Measurements from ENCODE around the gene SRL.

DNA sequence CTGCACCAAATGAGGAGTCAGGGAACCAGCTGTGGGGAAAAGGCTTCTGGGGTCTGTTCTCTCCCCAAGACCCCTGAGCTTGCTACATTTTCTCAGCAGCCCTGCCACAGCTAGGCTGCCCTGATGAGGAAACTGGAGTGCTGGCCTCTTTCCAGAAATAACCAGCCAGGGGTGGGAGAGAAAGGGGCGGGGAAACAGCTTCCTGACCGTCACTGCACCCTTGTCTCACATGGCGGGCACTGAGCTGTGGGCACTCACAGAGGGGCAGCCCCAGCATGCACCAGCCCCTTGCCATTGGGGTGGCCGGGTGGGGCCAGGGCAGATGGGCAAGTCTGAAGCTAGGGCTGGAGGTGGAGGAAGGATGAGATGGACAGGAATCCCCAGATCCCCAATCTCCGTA, 2.9 kb downstream of the SRL start:
- TF ChIP-seq, protein P1, sequence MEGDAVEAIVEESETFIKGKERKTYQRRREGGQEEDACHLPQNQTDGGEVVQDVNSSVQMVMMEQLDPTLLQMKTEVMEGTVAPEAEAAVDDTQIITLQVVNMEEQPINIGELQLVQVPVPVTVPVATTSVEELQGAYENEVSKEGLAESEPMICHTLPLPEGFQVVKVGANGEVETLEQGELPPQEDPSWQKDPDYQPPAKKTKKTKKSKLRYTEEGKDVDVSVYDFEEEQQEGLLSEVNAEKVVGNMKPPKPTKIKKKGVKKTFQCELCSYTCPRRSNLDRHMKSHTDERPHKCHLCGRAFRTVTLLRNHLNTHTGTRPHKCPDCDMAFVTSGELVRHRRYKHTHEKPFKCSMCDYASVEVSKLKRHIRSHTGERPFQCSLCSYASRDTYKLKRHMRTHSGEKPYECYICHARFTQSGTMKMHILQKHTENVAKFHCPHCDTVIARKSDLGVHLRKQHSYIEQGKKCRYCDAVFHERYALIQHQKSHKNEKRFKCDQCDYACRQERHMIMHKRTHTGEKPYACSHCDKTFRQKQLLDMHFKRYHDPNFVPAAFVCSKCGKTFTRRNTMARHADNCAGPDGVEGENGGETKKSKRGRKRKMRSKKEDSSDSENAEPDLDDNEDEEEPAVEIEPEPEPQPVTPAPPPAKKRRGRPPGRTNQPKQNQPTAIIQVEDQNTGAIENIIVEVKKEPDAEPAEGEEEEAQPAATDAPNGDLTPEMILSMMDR (IDR thresholded peaks at IDR 0.05): no peak
- TF ChIP-seq POLR2AphosphoS5 (IDR thresholded peaks at IDR 0.05) (no peak), POLR2A (IDR thresholded peaks at IDR 0.05) (no peak)

All from suprapubic skin (tissue), 4 donors.